ENCODE measurements around the gene FOSL1. TPM values are rescaled to one million over a fixed set of nuclear protein-coding genes. Genes with fewer than 3 reads are reported as not detected.

Gene FOSL1
- total and polyA plus RNA-seq, 11 donors = 0.22 to 48.1 (median 1.5) TPM

DNA sequence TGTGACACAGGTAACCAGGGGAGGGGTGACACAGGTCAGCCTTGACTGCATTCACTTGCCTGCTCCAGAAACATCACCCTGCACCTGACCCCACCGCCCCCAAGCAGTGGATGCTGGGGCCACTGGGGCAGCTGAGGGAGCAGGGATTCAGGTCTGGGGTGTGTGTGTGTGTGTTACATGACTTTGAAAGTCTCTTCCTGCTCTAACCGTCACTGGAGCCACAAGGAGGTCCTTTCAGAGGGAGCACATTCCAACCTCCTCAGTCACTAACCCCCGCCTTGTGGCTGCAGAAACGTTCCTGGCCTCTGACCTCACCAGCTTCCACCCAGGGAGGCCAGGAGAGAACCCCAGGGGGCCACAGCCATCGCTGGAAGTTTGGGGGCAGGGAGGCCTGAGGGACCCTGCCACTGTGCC, 2.9 kb upstream of the FOSL1 start:
- 28 to 56% (median 32%) methylated on average over 3 to 5 of the region's 5 CpGs for WGBS, 4 donors
- no peak overlapping the region for H3K4me3 ChIP-seq
- ATAC-seq = no peak
- no peaks in the 10 kb centered on the region for H3K36me3 ChIP-seq
- intact Hi-C loops (cut with DNase I) = no loop called here
- DNase-seq = peak in 1 of 5 donors; percentile 15
- H3K9me3 ChIP-seq = no peaks in the 10 kb centered on the region
- H3K27me3 ChIP-seq = peaks cover 0 to 15% (median 0%) of the 10 kb centered on the region in 9 donors
- peaks cover 0 to 26% (median 18%) of the 10 kb centered on the region in 12 donors for H3K4me1 ChIP-seq
- H3K27ac ChIP-seq = no peak overlapping the region
- TF ChIP-seq POLR2A (IDR thresholded peaks at IDR 0.05) = no peak
- TF ChIP-seq, protein P1, sequence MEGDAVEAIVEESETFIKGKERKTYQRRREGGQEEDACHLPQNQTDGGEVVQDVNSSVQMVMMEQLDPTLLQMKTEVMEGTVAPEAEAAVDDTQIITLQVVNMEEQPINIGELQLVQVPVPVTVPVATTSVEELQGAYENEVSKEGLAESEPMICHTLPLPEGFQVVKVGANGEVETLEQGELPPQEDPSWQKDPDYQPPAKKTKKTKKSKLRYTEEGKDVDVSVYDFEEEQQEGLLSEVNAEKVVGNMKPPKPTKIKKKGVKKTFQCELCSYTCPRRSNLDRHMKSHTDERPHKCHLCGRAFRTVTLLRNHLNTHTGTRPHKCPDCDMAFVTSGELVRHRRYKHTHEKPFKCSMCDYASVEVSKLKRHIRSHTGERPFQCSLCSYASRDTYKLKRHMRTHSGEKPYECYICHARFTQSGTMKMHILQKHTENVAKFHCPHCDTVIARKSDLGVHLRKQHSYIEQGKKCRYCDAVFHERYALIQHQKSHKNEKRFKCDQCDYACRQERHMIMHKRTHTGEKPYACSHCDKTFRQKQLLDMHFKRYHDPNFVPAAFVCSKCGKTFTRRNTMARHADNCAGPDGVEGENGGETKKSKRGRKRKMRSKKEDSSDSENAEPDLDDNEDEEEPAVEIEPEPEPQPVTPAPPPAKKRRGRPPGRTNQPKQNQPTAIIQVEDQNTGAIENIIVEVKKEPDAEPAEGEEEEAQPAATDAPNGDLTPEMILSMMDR (IDR thresholded peaks at IDR 0.05) = no peak

DNA sequence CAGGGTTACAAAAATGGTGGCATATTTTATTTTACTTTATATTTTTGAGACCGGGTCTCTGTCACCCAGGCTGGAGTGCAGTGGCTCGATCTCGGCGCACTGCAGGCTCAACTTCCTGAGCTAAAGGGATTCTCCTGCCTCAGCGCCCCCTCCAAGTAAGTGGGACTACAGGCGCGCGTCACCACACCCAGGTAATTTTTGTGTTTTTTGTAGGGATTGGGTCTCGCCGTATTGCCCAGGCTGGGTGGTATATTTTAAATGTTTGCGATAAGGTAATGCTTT, 652 bp upstream of the FOSL1 start:
- WGBS, 4 donors = 69 to 80% (median 73%) methylated on average over 11 of the region's 11 CpGs
- DNase-seq (no peak), ATAC-seq (no peak)
- Histone ChIP-seq H3K9me3 (no peaks in the 10 kb centered on the region), H3K27me3 (peaks cover 0 to 15% (median 0%) of the 10 kb centered on the region in 9 donors), H3K36me3 (no peaks in the 10 kb centered on the region), H3K27ac (peak overlapping the region in 6 of 12 donors; percentile 20 to 82 (median 65)), H3K4me1 (peaks cover 0 to 27% (median 18%) of the 10 kb centered on the region in 12 donors), H3K4me3 (peak overlapping the region in 11 of 12 donors; percentile 51 to 81 (median 61))
- TF ChIP-seq, protein P1 (IDR thresholded peaks at IDR 0.05) = no peak
- TF ChIP-seq POLR2A (IDR thresholded peaks at IDR 0.05) = no peak
- intact Hi-C loops (cut with DNase I) = no loop called here

DNA sequence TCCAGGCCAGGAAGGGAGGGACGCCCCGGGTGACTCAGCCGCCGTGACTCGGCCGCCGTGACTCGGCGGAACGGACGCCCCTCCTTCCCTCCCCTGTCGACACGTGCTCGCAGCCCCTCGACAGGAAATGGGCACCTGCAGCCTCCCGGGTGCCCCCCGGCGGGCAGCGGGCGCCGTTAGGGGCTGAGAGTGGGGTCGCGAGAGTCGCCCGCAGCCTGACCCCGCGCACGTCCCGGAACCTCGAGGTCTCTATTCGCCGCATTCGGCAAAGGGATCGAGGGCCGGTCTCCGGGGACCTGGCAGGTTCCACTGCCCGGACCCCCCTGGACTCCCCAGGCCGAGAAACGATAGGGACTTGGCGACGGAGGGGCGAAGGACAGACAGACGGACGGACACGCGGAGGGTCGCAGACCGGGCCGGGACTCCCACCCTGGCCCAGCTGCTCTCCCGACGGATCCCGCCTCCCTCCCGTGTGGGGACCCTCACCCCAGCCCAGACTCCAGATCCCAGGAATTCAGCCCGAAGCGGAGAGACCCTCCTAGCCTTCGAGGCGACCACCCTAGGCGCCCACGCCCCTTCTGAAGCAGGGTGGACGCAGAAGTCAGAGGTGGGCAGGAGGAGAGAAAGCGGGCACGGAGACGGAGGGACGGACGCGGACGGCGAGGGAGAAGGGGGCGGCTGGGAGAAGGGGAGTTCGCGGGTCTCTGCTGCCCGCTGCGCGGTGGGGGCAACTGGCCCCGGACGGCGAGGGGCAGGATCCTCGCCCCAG, 648 bp downstream of the FOSL1 start:
- Histone ChIP-seq H3K9me3 (no peaks in the 10 kb centered on the region), H3K27ac (peak overlapping the region in 8 of 12 donors; percentile 20 to 82 (median 65)), H3K4me1 (peaks cover 0 to 31% (median 19%) of the 10 kb centered on the region in 12 donors), H3K4me3 (peak overlapping the region; percentile 41 to 81 (median 61)), H3K36me3 (no peaks in the 10 kb centered on the region), H3K27me3 (peaks cover 0 to 15% (median 0%) of the 10 kb centered on the region in 9 donors)
- peak in 1 of 2 donors; percentile 29 for TF ChIP-seq POLR2A (IDR thresholded peaks at IDR 0.05)
- TF ChIP-seq, protein P1 (IDR thresholded peaks at IDR 0.05) = no peak
- ATAC-seq = peak in 3 of 4 donors; percentile 63 to 72 (median 72)
- intact Hi-C loops (cut with DNase I) = no loop called here
- 2 to 3% (median 2%) methylated on average over 34 to 78 of the region's 78 CpGs for WGBS, 4 donors
- peak; percentile 56 to 83 (median 65) for DNase-seq

DNA sequence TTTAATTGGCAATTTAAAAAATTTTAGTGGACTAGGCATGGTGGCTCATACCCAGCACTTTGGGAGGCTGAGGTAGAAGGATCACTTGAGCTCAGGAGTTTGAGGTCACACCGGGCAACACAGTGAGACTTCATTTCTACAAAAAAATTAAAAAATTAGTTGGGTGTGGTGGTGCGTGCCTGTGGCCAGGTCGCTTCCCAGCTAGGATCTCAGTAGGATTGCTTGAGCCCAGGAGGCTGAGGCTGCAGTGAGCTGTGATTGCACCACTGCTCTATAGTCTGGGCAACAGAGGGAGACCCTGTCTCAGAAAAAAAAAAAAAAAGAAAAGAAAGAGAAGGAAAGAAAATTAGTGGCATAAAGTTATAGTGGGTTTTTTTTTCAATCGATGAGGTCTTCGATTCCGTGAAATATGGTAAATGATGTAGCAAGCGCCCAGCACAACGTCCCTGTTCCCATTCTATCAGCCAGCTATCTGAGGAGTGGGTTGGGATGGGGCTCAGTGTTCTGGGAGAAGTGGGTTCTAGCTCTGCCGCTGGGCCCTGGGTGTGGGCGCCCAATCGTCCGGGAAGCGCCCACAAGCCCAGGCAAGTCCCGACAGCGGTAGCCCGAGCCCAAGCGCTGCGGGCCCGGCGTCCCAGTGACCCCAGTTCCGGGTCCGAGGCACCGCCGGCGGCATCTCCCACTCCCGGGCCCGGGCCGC, 1.4 kb downstream of the FOSL1 start:
- WGBS, 4 donors = 24 to 60% (median 32%) methylated on average over 13 to 28 of the region's 28 CpGs
- Histone ChIP-seq H3K4me3 (peak overlapping the region; percentile 41 to 81 (median 61)), H3K4me1 (peaks cover 0 to 38% (median 24%) of the 10 kb centered on the region in 12 donors), H3K9me3 (no peaks in the 10 kb centered on the region), H3K36me3 (no peaks in the 10 kb centered on the region), H3K27me3 (peaks cover 0 to 15% (median 0%) of the 10 kb centered on the region in 9 donors), H3K27ac (peak overlapping the region in 5 of 12 donors; percentile 63 to 82 (median 69))
- DNase-seq (no peak), ATAC-seq (no peak)
- intact Hi-C loops (cut with DNase I) = no loop called here
- TF ChIP-seq, protein P1 (IDR thresholded peaks at IDR 0.05) = no peak
- TF ChIP-seq POLR2A (IDR thresholded peaks at IDR 0.05) = no peak

Measured in heart left ventricle (tissue), 16 donors.